Colonic mucosa (tissue), 4 donors: ENCODE results near the gene CYFIP1. TPM values are rescaled to one million over a fixed set of nuclear protein-coding genes. Genes with fewer than 3 reads are reported as not detected.

Experiments
- DNase-seq: peaks from one replicate; pipeline ENCODE4 v3.0.0-alpha.2; 2020
- H3K27ac ChIP-seq: fragments of 200-600 bp; one replicate; pipeline ENCODE4 v1.8.0; 2021
- H3K27me3 ChIP-seq: fragments of 200-600 bp; one replicate; pipeline ENCODE4 v1.8.0; 2021
- H3K36me3 ChIP-seq: fragments of 200-600 bp; one replicate; pipeline ENCODE4 v1.8.0; 2021
- H3K4me1 ChIP-seq: fragments of 200-600 bp; one replicate; pipeline ENCODE4 v1.8.0; 2021; ENCODE audit warnings: mild to moderate bottlenecking
- H3K4me3 ChIP-seq: fragments of 200-600 bp; one replicate; pipeline ENCODE4 v1.8.0; 2021
- H3K9ac ChIP-seq, 2 donors: one replicate each; pipeline ENCODE4 v1.7.0; 2013; ENCODE audit warnings: control low read depth in 2 of 2, low read depth in 2 of 2, low read length in 2 of 2
- H3K9me3 ChIP-seq: fragments of 200-600 bp; one replicate; pipeline ENCODE4 v1.8.0; 2021
- CTCF ChIP-seq: fragments of 200-600 bp; IDR thresholded peaks from one replicate; pipeline ENCODE4 v1.8.0; 2022; ENCODE audit warnings: antibody characterized with exemption, mild to moderate bottlenecking
- intact Hi-C: fragments of 100-400 bp; cut with DNase I; formaldehyde crosslinking; loops from one replicate; pipeline ENCODE4 v1.14.1; 2022
- total RNA-seq, 2 donors: library from RNA; stranded (reverse); fragmentation: NEBNext Ultra II Directional in 1 of 2; extraction: Animal tissue kit (Norgen Biotek cat#: 25700) in 1 of 2; gene quantifications; one replicate each; pipeline ENCODE4 v1.2.1, GENCODE V29; 2021
- donor health status: healthy.
- donor health status: DM: no; HTN: no; CAD: no.
- donor health status: DM: no; HTN: no; CAD: no.

Gene CYFIP1
- total RNA-seq, 2 donors from 2014 or later: 119 to 165 TPM

- no peak overlapping the region for H3K9ac ChIP-seq
- no peak overlapping the region for H3K27ac ChIP-seq
- no peaks in the 10 kb centered on the region for H3K9me3 ChIP-seq
- no peak for DNase-seq
- no peaks in the 10 kb centered on the region for H3K4me1 ChIP-seq
- H3K27me3 ChIP-seq: no peaks in the 10 kb centered on the region
- H3K4me3 ChIP-seq: no peak overlapping the region
- TF ChIP-seq CTCF: no peak
- intact Hi-C loops: no loop called here
- peaks cover 12% of the 10 kb centered on the region for H3K36me3 ChIP-seq
These were observed 32.8 kb downstream of the CYFIP1 start for GRCh38 chr15:22947101-22948000.

DNA sequence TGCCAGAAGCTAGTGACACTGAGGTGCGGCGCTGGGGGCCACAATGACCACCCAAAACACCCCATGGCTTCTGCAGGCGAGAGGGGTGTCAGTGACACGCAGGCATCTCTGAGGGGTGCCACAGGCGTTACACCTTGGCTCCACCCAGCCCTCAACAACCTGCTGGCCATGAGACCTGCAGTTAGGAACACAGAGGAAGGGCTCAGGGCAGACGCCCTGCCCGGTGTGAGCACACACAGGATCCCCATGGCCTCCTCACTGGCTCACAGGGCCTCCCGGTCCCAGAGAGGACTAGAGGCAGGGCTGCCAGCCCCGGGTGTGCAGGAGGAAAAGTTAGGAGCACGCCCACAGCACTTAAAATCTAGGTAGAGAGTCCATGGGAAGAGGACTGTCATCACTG, 35.1 kb downstream of the CYFIP1 start:
- H3K9ac ChIP-seq: no peak overlapping the region
- peaks cover 14% of the 10 kb centered on the region for H3K36me3 ChIP-seq
- H3K27ac ChIP-seq: no peak overlapping the region
- H3K4me3 ChIP-seq: no peak overlapping the region
- intact Hi-C loops: no loop called here
- H3K4me1 ChIP-seq: no peaks in the 10 kb centered on the region
- no peaks in the 10 kb centered on the region for H3K27me3 ChIP-seq
- TF ChIP-seq CTCF: no peak
- no peaks in the 10 kb centered on the region for H3K9me3 ChIP-seq
- no peak for DNase-seq

- intact Hi-C loops: loop anchor here (5.0 kb wide), 1 partner anchor 33 kb away; no protein-coding TSS in a partner anchor
- TF ChIP-seq CTCF: no peak
- Histone ChIP-seq H3K27me3 (no peaks in the 10 kb centered on the region), H3K9ac (no peak overlapping the region), H3K4me1 (no peaks in the 10 kb centered on the region), H3K4me3 (no peak overlapping the region), H3K9me3 (no peaks in the 10 kb centered on the region), H3K36me3 (peaks cover 14% of the 10 kb centered on the region), H3K27ac (no peak overlapping the region)
- DNase-seq: peak; percentile 86
These were observed 35.5 kb downstream of the CYFIP1 start for GRCh38 chr15:22944651-22945050.

GRCh38 chr15:22942877-22943276, 37.3 kb downstream of the CYFIP1 start:
- intact Hi-C loops: loop anchor here (5.0 kb wide), 1 partner anchor 34 kb away; no protein-coding TSS in a partner anchor
- H3K36me3 ChIP-seq: peaks cover 14% of the 10 kb centered on the region

DNA sequence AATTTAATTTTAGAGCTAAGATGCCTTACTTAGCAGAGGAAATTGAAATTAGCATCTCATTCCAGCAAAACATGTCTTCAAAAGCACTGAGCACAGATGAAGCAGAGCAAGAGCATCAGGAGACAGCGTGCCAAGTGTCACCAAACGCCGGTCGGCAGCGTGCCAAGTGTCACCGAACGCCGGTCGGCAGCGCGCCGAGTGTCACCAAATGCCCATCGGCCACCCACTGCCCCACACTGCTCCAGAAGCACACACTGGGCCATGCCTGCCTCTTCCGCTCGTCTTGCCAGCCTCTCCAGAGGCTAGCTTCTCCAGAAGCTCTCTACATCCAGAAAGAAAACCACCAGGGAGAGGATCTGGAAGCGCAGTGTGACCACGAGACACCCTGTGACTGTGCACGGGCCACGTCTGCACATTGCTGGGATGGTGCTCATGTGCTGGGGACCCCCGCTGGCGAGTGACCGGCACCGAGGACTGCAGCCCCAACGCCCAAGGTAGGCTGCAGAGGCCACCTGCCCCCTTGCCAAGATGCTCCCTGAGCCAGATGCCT, 37.8 kb downstream of the CYFIP1 start:
- no peak overlapping the region for H3K9ac ChIP-seq
- intact Hi-C loops: loop anchor here (5.0 kb wide), 1 partner anchor 35 kb away; no protein-coding TSS in a partner anchor

More at GRCh38 chr15:22942877-22943276, 37.3 kb downstream of the CYFIP1 start:
- TF ChIP-seq CTCF: no peak
- H3K4me3 ChIP-seq: no peak overlapping the region
- H3K27ac ChIP-seq: no peak overlapping the region
- no peaks in the 10 kb centered on the region for H3K9me3 ChIP-seq
- no peak for DNase-seq
- no peaks in the 10 kb centered on the region for H3K27me3 ChIP-seq
- no peaks in the 10 kb centered on the region for H3K4me1 ChIP-seq
- H3K9ac ChIP-seq: no peak overlapping the region

More for the DNA sequence above, 37.8 kb downstream of the CYFIP1 start:
- peaks cover 14% of the 10 kb centered on the region for H3K36me3 ChIP-seq
- no peaks in the 10 kb centered on the region for H3K4me1 ChIP-seq
- TF ChIP-seq CTCF: no peak
- DNase-seq: no peak
- H3K4me3 ChIP-seq: no peak overlapping the region
- H3K27me3 ChIP-seq: no peaks in the 10 kb centered on the region
- no peaks in the 10 kb centered on the region for H3K9me3 ChIP-seq
- H3K27ac ChIP-seq: no peak overlapping the region
